HG02981 (cell line): ENCODE measurements around the gene ARMC5.
"Not testable (repeated sequence)": the region's sequence is repeated elsewhere in the genome, so short reads cannot be mapped to it uniquely, and the experiment has no call there.

Source experiments
- ATAC-seq: cut with Tn5 transposase; IDR thresholded peaks from one replicate; pipeline ENCODE4 v1.9.1; 2021; ENCODE audit warnings: mild to moderate bottlenecking, moderate library complexity; ENCODE audit not compliant: unreplicated experiment

ARMC5 gene

GRCh38 chr16:31430380-31431052 is 28.8 kb upstream of the ARMC5 start:
- ATAC-seq = no peak

GRCh38 chr16:31435341-31436220 is 23.7 kb upstream of the ARMC5 start:
- ATAC-seq = no peak

GRCh38 chr16:31436221-31437045 is 22.9 kb upstream of the ARMC5 start:
- ATAC-seq = no peak

GRCh38 chr16:31438414-31438813 is 20.9 kb upstream of the ARMC5 start:
- ATAC-seq = no peak

GRCh38 chr16:31439023-31439422 is 20.3 kb upstream of the ARMC5 start:
- ATAC-seq = not testable (repeated sequence)

GRCh38 chr16:31439519-31439918 is 19.8 kb upstream of the ARMC5 start:
- ATAC-seq = no peak

GRCh38 chr16:31440516-31441184 is 18.7 kb upstream of the ARMC5 start:
- ATAC-seq = no peak

GRCh38 chr16:31441956-31442355 is 17.3 kb upstream of the ARMC5 start:
- no peak for ATAC-seq

GRCh38 chr16:31445931-31446330 is 13.4 kb upstream of the ARMC5 start:
- not testable (repeated sequence) for ATAC-seq

GRCh38 chr16:31451201-31451600 is 8.1 kb upstream of the ARMC5 start:
- ATAC-seq = no peak

- ATAC-seq = no peak
Observed at GRCh38 chr16:31451681-31452351, 7.5 kb upstream of the ARMC5 start.

GRCh38 chr16:31452631-31453106 is 6.6 kb upstream of the ARMC5 start:
- no peak for ATAC-seq

- no peak for ATAC-seq
Observed at GRCh38 chr16:31453255-31454204, 5.8 kb upstream of the ARMC5 start.

GRCh38 chr16:31455601-31456314 is 3.5 kb upstream of the ARMC5 start:
- no peak for ATAC-seq

- ATAC-seq = no peak
Observed at GRCh38 chr16:31456988-31457360, 2.3 kb upstream of the ARMC5 start.

- peak; percentile 18 for ATAC-seq
Observed at GRCh38 chr16:31458073-31458843, 1.0 kb upstream of the ARMC5 start.

GRCh38 chr16:31459687-31460581 is 633 bp downstream of the ARMC5 start:
- ATAC-seq = peak; percentile 67
